GM19452 (cell line): Measurements from ENCODE around the gene SLC4A2.

Experiments used
- ATAC-seq: cut with Tn5 transposase; IDR thresholded peaks from one replicate; pipeline ENCODE4 v1.9.1; 2021; ENCODE audit not compliant: unreplicated experiment

Gene SLC4A2

GRCh38 chr7:151045262-151045661 lies 14.1 kb upstream of the SLC4A2 start:
- no peak for ATAC-seq

- no peak for ATAC-seq
Measured at GRCh38 chr7:151045967-151046366, 13.4 kb upstream of the SLC4A2 start.

- no peak for ATAC-seq
Measured at GRCh38 chr7:151046603-151047573, 12.5 kb upstream of the SLC4A2 start.

- ATAC-seq, result no peak
Measured at GRCh38 chr7:151047976-151048815, 11.2 kb upstream of the SLC4A2 start, which contains the start of gene ASIC3. Gene ASIC3, plus strand, starts transcription at chr7:151048531. Its CDS starts 355 bp downstream, at chr7:151048886.

- ATAC-seq, result no peak
Measured at GRCh38 chr7:151048911-151049463, 10.4 kb upstream of the SLC4A2 start.

DNA sequence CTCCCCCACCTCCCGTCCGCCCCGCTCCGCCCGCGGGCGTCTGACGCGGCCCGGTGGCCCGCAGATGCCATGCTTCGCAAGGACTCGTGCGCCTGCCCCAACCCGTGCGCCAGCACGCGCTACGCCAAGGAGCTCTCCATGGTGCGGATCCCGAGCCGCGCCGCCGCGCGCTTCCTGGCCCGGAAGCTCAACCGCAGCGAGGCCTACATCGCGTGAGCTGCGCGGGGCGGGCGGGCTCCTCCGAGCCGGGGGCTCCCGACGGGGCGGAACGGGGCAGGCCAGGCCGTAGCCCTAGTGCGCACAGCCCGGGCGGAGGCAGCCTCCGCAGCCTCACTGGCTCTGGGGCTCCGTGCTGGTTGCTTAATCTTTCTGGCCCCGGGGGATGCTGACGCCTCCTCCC lies 8.3 kb upstream of the SLC4A2 start:
- no peak for ATAC-seq

DNA sequence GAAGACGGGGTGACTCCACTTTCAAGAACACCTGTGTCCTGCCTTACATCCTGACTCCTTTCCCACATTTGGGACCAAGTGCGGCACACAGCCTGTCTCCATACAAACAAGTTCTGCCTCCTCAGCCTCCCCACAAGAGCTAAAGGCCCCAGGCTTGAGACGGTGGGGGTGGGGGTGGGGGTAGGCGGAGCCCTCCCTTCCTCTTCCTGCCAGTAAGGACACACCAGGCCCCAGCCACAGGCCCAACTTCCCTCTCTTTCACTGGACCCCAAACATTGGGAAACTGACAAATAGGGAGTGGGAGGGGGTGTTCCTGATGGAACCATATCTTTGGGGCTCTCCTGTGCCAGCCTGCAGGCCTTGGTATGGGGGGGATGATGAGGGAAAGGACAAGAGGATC lies 6.3 kb upstream of the SLC4A2 start:
- no peak for ATAC-seq

GRCh38 chr7:151053751-151054150 lies 5.6 kb upstream of the SLC4A2 start:
- ATAC-seq, result no peak

- no peak for ATAC-seq
Measured at GRCh38 chr7:151056283-151056665, 3.1 kb upstream of the SLC4A2 start.

GRCh38 chr7:151056666-151057505 lies 2.5 kb upstream of the SLC4A2 start:
- no peak for ATAC-seq

- ATAC-seq, result peak; percentile 8
Measured at GRCh38 chr7:151057506-151057988, 1.8 kb upstream of the SLC4A2 start, which contains the start of gene CDK5. Gene CDK5, minus strand, starts transcription at chr7:151057897. Its CDS starts 49 bp downstream, at chr7:151057848.

GRCh38 chr7:151057989-151058780 lies 1.2 kb upstream of the SLC4A2 start:
- peak; percentile 87 for ATAC-seq

GRCh38 chr7:151058781-151059366 lies 515 bp upstream of the SLC4A2 start:
- no peak for ATAC-seq

DNA sequence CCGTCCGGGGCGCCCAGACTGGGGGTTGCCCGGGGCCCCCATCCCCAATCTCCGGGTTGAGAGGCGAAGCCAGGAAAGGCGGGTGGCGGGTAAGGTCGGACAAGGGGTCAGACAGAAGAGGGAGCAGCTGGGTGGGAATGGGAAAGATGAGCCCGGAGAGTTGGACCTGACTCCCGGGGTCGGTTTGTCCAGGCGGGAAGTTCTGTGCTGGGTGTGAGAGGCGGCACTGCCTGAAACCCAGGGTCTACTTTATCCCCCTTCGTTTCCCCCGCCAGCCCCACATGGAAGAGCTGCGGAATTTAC lies 675 bp downstream of the SLC4A2 start:
- ATAC-seq, result no peak

GRCh38 chr7:151060416-151061212 lies 1.2 kb downstream of the SLC4A2 start:
- no peak for ATAC-seq

GRCh38 chr7:151061213-151062110 lies 2.1 kb downstream of the SLC4A2 start:
- no peak for ATAC-seq

DNA sequence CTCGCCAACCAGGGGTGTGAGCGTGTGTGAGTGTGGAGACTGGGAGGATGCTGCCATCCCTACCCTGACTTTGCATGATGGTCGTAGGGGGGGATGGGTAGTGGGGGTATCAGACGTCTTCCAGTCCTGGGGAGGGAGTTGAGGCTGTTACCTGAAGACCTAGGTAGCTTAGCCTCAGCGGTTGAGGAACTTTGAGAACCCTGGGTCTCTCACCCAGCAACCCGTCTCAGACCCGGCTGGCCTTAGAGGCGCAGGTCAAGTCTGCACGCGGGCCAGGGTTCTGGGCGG lies 2.7 kb downstream of the SLC4A2 start:
- ATAC-seq, result no peak
